RPMI8226 (cell line): ENCODE results near the gene MPRIP.
"Not testable (repeated sequence)": the region's sequence is repeated elsewhere in the genome, so short reads cannot be mapped to it uniquely, and the experiment has no call there.

Experiments
- DNase-seq: peaks from one replicate; pipeline ENCODE4 v3.0.0-alpha.2; 2015

MPRIP gene

GRCh38 chr17:17153071-17153470, 110.8 kb downstream of the MPRIP start:
- DNase-seq, result no peak

GRCh38 chr17:17153709-17154108, 111.5 kb downstream of the MPRIP start:
- DNase-seq, result no peak

GRCh38 chr17:17154556-17154955, 112.3 kb downstream of the MPRIP start:
- DNase-seq, result no peak

- DNase-seq, result no peak
Measured at GRCh38 chr17:17154981-17155380, 112.7 kb downstream of the MPRIP start.

GRCh38 chr17:17155568-17155967, 113.3 kb downstream of the MPRIP start:
- no peak for DNase-seq

GRCh38 chr17:17156107-17156506, 113.8 kb downstream of the MPRIP start:
- DNase-seq, result no peak

- no peak for DNase-seq
Measured at GRCh38 chr17:17156511-17156910, 114.3 kb downstream of the MPRIP start.

GRCh38 chr17:17157041-17157440, 114.8 kb downstream of the MPRIP start:
- DNase-seq, result no peak

- not testable (repeated sequence) for DNase-seq
Measured at GRCh38 chr17:17158506-17158905, 116.2 kb downstream of the MPRIP start.

GRCh38 chr17:17159571-17159970, 117.3 kb downstream of the MPRIP start:
- DNase-seq, result no peak

GRCh38 chr17:17161121-17161520, 118.9 kb downstream of the MPRIP start:
- DNase-seq, result no peak

GRCh38 chr17:17161759-17162158, 119.5 kb downstream of the MPRIP start:
- DNase-seq, result no peak

GRCh38 chr17:17164156-17164555, 121.9 kb downstream of the MPRIP start:
- no peak for DNase-seq

- no peak for DNase-seq
Measured at GRCh38 chr17:17164676-17165075, 122.4 kb downstream of the MPRIP start.

- no peak for DNase-seq
Measured at GRCh38 chr17:17165666-17166308, 123.5 kb downstream of the MPRIP start.

- DNase-seq, result no peak
Measured at GRCh38 chr17:17166446-17166845, 124.2 kb downstream of the MPRIP start.

GRCh38 chr17:17167356-17167755, 125.1 kb downstream of the MPRIP start:
- DNase-seq, result no peak

- DNase-seq, result no peak
Measured at GRCh38 chr17:17167986-17168385, 125.7 kb downstream of the MPRIP start.

GRCh38 chr17:17168401-17168800, 126.1 kb downstream of the MPRIP start:
- no peak for DNase-seq

GRCh38 chr17:17169396-17169795, 127.1 kb downstream of the MPRIP start:
- no peak for DNase-seq

- DNase-seq, result no peak
Measured at GRCh38 chr17:17170346-17170985, 128.2 kb downstream of the MPRIP start.

GRCh38 chr17:17171186-17171585, 128.9 kb downstream of the MPRIP start:
- DNase-seq, result no peak

- no peak for DNase-seq
Measured at GRCh38 chr17:17172001-17172939, 130.0 kb downstream of the MPRIP start.

- no peak for DNase-seq
Measured at GRCh38 chr17:17172990-17173389, 130.7 kb downstream of the MPRIP start.
